MM.1S (cell line): Measurements from ENCODE around the gene TDRD5.

ENCODE experiments used
- DNase-seq: peaks from one replicate; pipeline ENCODE4 v3.0.0-alpha.2; 2015
- H2AFZ ChIP-seq: fragments of 300-600 bp; sonication (generic); 2 replicates; pipeline ENCODE4 v1.6.0; 2016; ENCODE audit warnings: antibody characterized with exemption, low read length
- H3F3A ChIP-seq: fragments of 300-600 bp; sonication (generic); 2 replicates; pipeline ENCODE4 v1.6.1; 2016; ENCODE audit warnings: mild to moderate bottlenecking, antibody characterized with exemption, low read length, moderate library complexity, mixed read lengths; ENCODE audit not compliant: insufficient read depth
- H3K27ac ChIP-seq: fragments of 300-600 bp; sonication (generic); 2 replicates; pipeline ENCODE4 v1.5.1; 2016; ENCODE audit warnings: mild to moderate bottlenecking, low read length
- H3K27me3 ChIP-seq: fragments of 300-600 bp; sonication (generic); replicated peaks from 2 replicates; pipeline ENCODE4 v1.6.0; 2016; ENCODE audit warnings: low read length; ENCODE audit not compliant: insufficient read depth
- H3K36me3 ChIP-seq: fragments of 300-600 bp; sonication (generic); replicated peaks from 2 replicates; pipeline ENCODE4 v1.6.1; 2016; ENCODE audit warnings: mild to moderate bottlenecking, low read length, mixed read lengths; ENCODE audit not compliant: insufficient read depth
- H3K4me1 ChIP-seq: fragments of 300-600 bp; sonication (generic); 2 replicates; pipeline ENCODE4 v1.6.1; 2016; ENCODE audit warnings: low read length, mixed read lengths
- H3K4me2 ChIP-seq: fragments of 300-600 bp; sonication (generic); 2 replicates; pipeline ENCODE4 v1.6.0; 2016; ENCODE audit warnings: low read depth, low read length
- H3K4me3 ChIP-seq: fragments of 300-600 bp; sonication (generic); 2 replicates; pipeline ENCODE4 v1.5.1; 2016; ENCODE audit warnings: low read length, mixed read lengths
- H3K79me2 ChIP-seq: fragments of 300-600 bp; sonication (generic); 2 replicates; pipeline ENCODE4 v1.6.1; 2016; ENCODE audit warnings: mixed run types, low read length, mixed read lengths
- H3K9ac ChIP-seq: fragments of 300-600 bp; sonication (generic); 2 replicates; pipeline ENCODE4 v1.6.1; 2016; ENCODE audit warnings: low read length, mixed read lengths
- H3K9me2 ChIP-seq: fragments of 300-600 bp; sonication (generic); replicated peaks from 2 replicates; pipeline ENCODE4 v1.6.1; 2016; ENCODE audit warnings: mild to moderate bottlenecking, low read length, mixed read lengths; ENCODE audit not compliant: insufficient read depth
- H3K9me3 ChIP-seq: fragments of 300-600 bp; sonication (generic); replicated peaks from 2 replicates; pipeline ENCODE4 v1.6.1; 2016; ENCODE audit warnings: mild to moderate bottlenecking, low read length, mixed read lengths; ENCODE audit not compliant: insufficient read depth
- H4K20me1 ChIP-seq: fragments of 300-600 bp; sonication (generic); 2 replicates; pipeline ENCODE4 v1.6.1; 2016; ENCODE audit warnings: mild to moderate bottlenecking, low read length, moderate library complexity, mixed read lengths; ENCODE audit not compliant: insufficient read depth
- CTCF ChIP-seq: fragments of 300-600 bp; sonication (generic); IDR thresholded peaks from 2 replicates; pipeline ENCODE4 v1.5.1; 2016; ENCODE audit warnings: antibody characterized with exemption, low read length, mixed read lengths
- EZH2 ChIP-seq: fragments of 300-600 bp; sonication (generic); optimal IDR thresholded peaks from 2 replicates; pipeline ENCODE3; 2017; ENCODE audit warnings: low read depth, mild to moderate bottlenecking, antibody characterized with exemption, low read length, mixed read lengths
- EZH2phosphoT487 ChIP-seq: fragments of 300-600 bp; sonication (generic); IDR thresholded peaks from 2 replicates; pipeline ENCODE4 v1.6.1; 2018; ENCODE audit warnings: antibody characterized with exemption, low read length

The TDRD5 gene

GRCh38 chr1:179598631-179599030 is 7.0 kb downstream of the TDRD5 start:
- Histone ChIP-seq H3K4me3 (no peak overlapping the region), H3K27ac (no peak overlapping the region), H3K27me3 (no peaks in the 10 kb centered on the region; the same call in 1 of the 2 replicates), H3K9me2 (no peaks in the 10 kb centered on the region), H3K4me2 (no peak overlapping the region), H3K36me3 (no peaks in the 10 kb centered on the region), H3F3A (no peaks in the 10 kb centered on the region), H3K4me1 (no peaks in the 10 kb centered on the region), H3K9me3 (no peaks in the 10 kb centered on the region), H3K79me2 (no peaks in the 10 kb centered on the region), H2AFZ (no peak overlapping the region), H4K20me1 (no peaks in the 10 kb centered on the region), H3K9ac (no peak overlapping the region)
- no peak for DNase-seq
- TF ChIP-seq EZH2phosphoT487 (no peak), EZH2 (no peak), CTCF (no peak)

- Histone ChIP-seq H3K4me1 (no peaks in the 10 kb centered on the region), H3K36me3 (no peaks in the 10 kb centered on the region), H3K27me3 (no peaks in the 10 kb centered on the region; the same call in 1 of the 2 replicates), H3K79me2 (no peaks in the 10 kb centered on the region), H3K9me2 (no peaks in the 10 kb centered on the region), H3K27ac (no peak overlapping the region), H3F3A (no peaks in the 10 kb centered on the region), H2AFZ (no peak overlapping the region), H3K4me2 (no peak overlapping the region), H4K20me1 (no peaks in the 10 kb centered on the region), H3K4me3 (no peak overlapping the region), H3K9me3 (no peaks in the 10 kb centered on the region), H3K9ac (no peak overlapping the region)
- DNase-seq = peak; percentile 74
- TF ChIP-seq CTCF (peak; percentile 67), EZH2phosphoT487 (no peak)
Observed at GRCh38 chr1:179599623-179600249, 8.1 kb downstream of the TDRD5 start.

GRCh38 chr1:179601093-179601492 is 9.5 kb downstream of the TDRD5 start:
- H3K4me1 ChIP-seq = no peaks in the 10 kb centered on the region
- H3F3A ChIP-seq = no peaks in the 10 kb centered on the region
- no peaks in the 10 kb centered on the region for H3K9me3 ChIP-seq

More at GRCh38 chr1:179601093-179601492, 9.5 kb downstream of the TDRD5 start:
- no peak overlapping the region for H3K27ac ChIP-seq
- H3K4me3 ChIP-seq = no peak overlapping the region
- no peak overlapping the region for H3K9ac ChIP-seq
- no peaks in the 10 kb centered on the region for H4K20me1 ChIP-seq
- no peak overlapping the region for H2AFZ ChIP-seq
- no peaks in the 10 kb centered on the region; the same call in 1 of the 2 replicates for H3K27me3 ChIP-seq
- TF ChIP-seq EZH2 (no peak), CTCF (no peak)
- H3K36me3 ChIP-seq = no peaks in the 10 kb centered on the region
- H3K79me2 ChIP-seq = no peaks in the 10 kb centered on the region
- no peak overlapping the region for H3K4me2 ChIP-seq
- no peaks in the 10 kb centered on the region for H3K9me2 ChIP-seq
- no peak for DNase-seq
